Bronchial epithelial cell (primary cell): ENCODE data around the gene C1QTNF1. TPM values are rescaled to one million over a fixed set of nuclear protein-coding genes. Genes with fewer than 3 reads are reported as not detected.
A peak's percentile ranks its signal among the peaks of the same experiment; 100 is the strongest.

Experiments used
- DNase-seq: peaks from one replicate; pipeline ENCODE4 v3.0.0-alpha.2; 2010; ENCODE audit warnings: low read depth
- FAIRE-seq: peaks from 2 replicates; lab custom pipeline; 2011; peaks lifted over from hg19 to GRCh38; lab: Jason Lieb, UNC
- H3K27me3 ChIP-seq: 2 replicates; pipeline ENCODE4 v1.5.1; 2011; ENCODE audit warnings: low read length; ENCODE audit not compliant: control insufficient read depth, insufficient read depth
- H3K36me3 ChIP-seq: 2 replicates; pipeline ENCODE4 v1.5.1; 2011; ENCODE audit warnings: low read length; ENCODE audit not compliant: control insufficient read depth, insufficient read depth
- H3K4me3 ChIP-seq: 2 replicates; pipeline ENCODE4 v1.5.1; 2011; ENCODE audit warnings: mild to moderate bottlenecking, low read depth, low read length, control low read depth
- CTCF ChIP-seq: IDR thresholded peaks from 2 replicates; pipeline ENCODE4 v1.5.1; 2011; ENCODE audit warnings: mild to moderate bottlenecking, moderate library complexity, low read length, control low read depth, inconsistent platforms; ENCODE audit not compliant: insufficient read depth, severe bottlenecking
- total RNA-seq: library from RNA; depleted of rRNA; stranded (reverse); fragments of >200 nt; gene quantifications from 2 replicates; pipeline ENCODE4 v1.2.1, GENCODE V29; 2014

C1QTNF1 gene
- total RNA-seq, 1 donor from 2014 or later: 0.79 TPM

GRCh38 chr17:79002796-79003593 is 21.0 kb upstream of the C1QTNF1 start:
- no peak for FAIRE-seq
- peaks cover 25% of the 10 kb centered on the region for H3K36me3 ChIP-seq
- no peak for DNase-seq
- no peak overlapping the region for H3K4me3 ChIP-seq
- no peak for TF ChIP-seq CTCF
- H3K27me3 ChIP-seq: no peaks in the 10 kb centered on the region

GRCh38 chr17:79003661-79004411 is 20.1 kb upstream of the C1QTNF1 start:
- FAIRE-seq (no peak), DNase-seq (no peak)
- Histone ChIP-seq H3K4me3 (no peak overlapping the region), H3K36me3 (peaks cover 22% of the 10 kb centered on the region), H3K27me3 (no peaks in the 10 kb centered on the region)
- no peak for TF ChIP-seq CTCF

GRCh38 chr17:79005063-79005861 is 18.7 kb upstream of the C1QTNF1 start:
- peak; percentile 93 for FAIRE-seq
- DNase-seq: peak; percentile 63
- TF ChIP-seq CTCF: no peak
- Histone ChIP-seq H3K27me3 (no peaks in the 10 kb centered on the region), H3K36me3 (peaks cover 15% of the 10 kb centered on the region), H3K4me3 (no peak overlapping the region)

GRCh38 chr17:79006046-79006445 is 17.9 kb upstream of the C1QTNF1 start:
- FAIRE-seq (no peak), DNase-seq (no peak)

More at GRCh38 chr17:79006046-79006445, 17.9 kb upstream of the C1QTNF1 start:
- Histone ChIP-seq H3K27me3 (no peaks in the 10 kb centered on the region), H3K4me3 (no peak overlapping the region), H3K36me3 (peaks cover 12% of the 10 kb centered on the region)
- no peak for TF ChIP-seq CTCF
